Body of pancreas (tissue), 4 donors: Measurements from ENCODE around the gene KCNA10. TPM values are rescaled to one million over a fixed set of nuclear protein-coding genes. Genes with fewer than 3 reads are reported as not detected.

Source experiments
- ATAC-seq: fragments of 150-250 bp; one replicate; pipeline ENCODE4 v1.9.1; 2016
- DNase-seq, 4 donors: peaks; one replicate each; pipeline ENCODE4 v3.0.0-alpha.2; 2019
- H3K27ac ChIP-seq, 4 donors: fragments of 200-600 bp; sonication (generic); 1 replicate in 3 of 4; 2 replicates in 1 of 4; pipeline versions ENCODE4 v1.5.1 to v1.6.1; 2016 to 2019; ENCODE audit warnings: mild to moderate bottlenecking in 1 of 4, mixed read lengths in 1 of 4, moderate library complexity in 1 of 4
- H3K27me3 ChIP-seq, 2 donors: fragments of 200-600 bp; sonication (generic); one replicate each; pipeline ENCODE4 v1.6.0; 2016; ENCODE audit warnings: mild to moderate bottlenecking in 1 of 2
- H3K36me3 ChIP-seq, 2 donors: fragments of 200-600 bp; sonication (generic); replicated peaks in 1 of 2; 2 replicates each; pipeline ENCODE4 v1.5.1; 2016; ENCODE audit warnings: low read depth in 2 of 2; ENCODE audit not compliant: insufficient read depth in 1 of 2
- H3K4me1 ChIP-seq: fragments of 200-600 bp; sonication (generic); one replicate; pipeline ENCODE4 v1.6.0; 2016
- H3K4me3 ChIP-seq, 2 donors: fragments of 200-600 bp; sonication (generic); 1 replicate in 1 of 2; 2 replicates in 1 of 2; pipeline ENCODE4 v1.5.1; 2016 to 2019
- H3K9me3 ChIP-seq, 3 donors: fragments of 200-600 bp; sonication (generic); 1 replicate in 2 of 3; 2 replicates in 1 of 3; pipeline ENCODE4 v1.5.1; 2016
- POLR2A ChIP-seq, 3 donors: fragments of 450-650 bp; IDR thresholded peaks; one replicate each; pipeline ENCODE4 v1.6.1; 2016; ENCODE audit warnings: antibody characterized with exemption in 3 of 3, mild to moderate bottlenecking in 2 of 3
- WGBS, 2 donors: methylation state at CpG; one replicate each; pipeline ENCODE4 v1.1.5; 2017; 5-methylcytosine and 5-hydroxymethylcytosine counted together
- intact Hi-C: fragments of 100-400 bp; cut with DNase I; formaldehyde crosslinking; loops from one replicate; pipeline ENCODE4 v1.15.1; 2023
- total RNA-seq, 2 donors: library from RNA; depleted of rRNA; stranded (reverse); fragments of >200 nt; gene quantifications; one replicate each; pipeline ENCODE4 v1.1.0, GENCODE V29; 2016
- TF ChIP-seq, protein P1 (sequence below), 7 experiments: fragments of 450-650 bp in 4 of 7; fragments of 200-600 bp in 3 of 7; sonication (generic) in 3 of 7; IDR thresholded peaks; one replicate each; pipeline ENCODE4 v1.5.1; 2016 to 2019; ENCODE audit warnings: antibody characterized with exemption in 7 of 7

KCNA10 gene
- total RNA-seq, 2 donors from 2014 or later: not detected

DNA sequence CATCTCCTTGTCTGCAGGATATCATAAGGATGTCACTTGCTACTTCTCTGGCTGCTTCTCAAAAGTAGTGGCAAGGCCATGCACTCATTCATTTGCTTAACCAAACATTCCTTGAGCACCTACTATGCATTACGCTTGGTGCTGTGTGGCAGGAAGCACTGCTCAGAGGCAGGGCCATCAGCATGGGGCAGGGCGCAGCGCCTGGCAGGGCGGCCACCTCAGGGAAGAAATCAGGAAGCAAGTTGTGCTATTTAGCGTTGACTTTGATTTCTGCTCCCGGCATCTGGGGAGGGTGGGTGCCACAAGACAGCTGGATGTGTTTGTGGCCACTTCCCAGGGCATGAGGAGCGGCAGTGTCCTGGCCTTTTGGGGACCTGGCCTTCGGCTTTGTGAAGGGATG is 40.1 kb downstream of the KCNA10 start:
- Histone ChIP-seq H3K9me3 (no peaks in the 10 kb centered on the region), H3K4me1 (peaks cover 22% of the 10 kb centered on the region), H3K27ac (no peak overlapping the region), H3K36me3 (no peaks in the 10 kb centered on the region), H3K4me3 (no peak overlapping the region), H3K27me3 (no peaks in the 10 kb centered on the region)
- ATAC-seq (no peak), DNase-seq (no peak)
- TF ChIP-seq, protein P1, sequence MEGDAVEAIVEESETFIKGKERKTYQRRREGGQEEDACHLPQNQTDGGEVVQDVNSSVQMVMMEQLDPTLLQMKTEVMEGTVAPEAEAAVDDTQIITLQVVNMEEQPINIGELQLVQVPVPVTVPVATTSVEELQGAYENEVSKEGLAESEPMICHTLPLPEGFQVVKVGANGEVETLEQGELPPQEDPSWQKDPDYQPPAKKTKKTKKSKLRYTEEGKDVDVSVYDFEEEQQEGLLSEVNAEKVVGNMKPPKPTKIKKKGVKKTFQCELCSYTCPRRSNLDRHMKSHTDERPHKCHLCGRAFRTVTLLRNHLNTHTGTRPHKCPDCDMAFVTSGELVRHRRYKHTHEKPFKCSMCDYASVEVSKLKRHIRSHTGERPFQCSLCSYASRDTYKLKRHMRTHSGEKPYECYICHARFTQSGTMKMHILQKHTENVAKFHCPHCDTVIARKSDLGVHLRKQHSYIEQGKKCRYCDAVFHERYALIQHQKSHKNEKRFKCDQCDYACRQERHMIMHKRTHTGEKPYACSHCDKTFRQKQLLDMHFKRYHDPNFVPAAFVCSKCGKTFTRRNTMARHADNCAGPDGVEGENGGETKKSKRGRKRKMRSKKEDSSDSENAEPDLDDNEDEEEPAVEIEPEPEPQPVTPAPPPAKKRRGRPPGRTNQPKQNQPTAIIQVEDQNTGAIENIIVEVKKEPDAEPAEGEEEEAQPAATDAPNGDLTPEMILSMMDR (IDR thresholded peaks at IDR 0.05): no peak
- TF ChIP-seq POLR2A (IDR thresholded peaks at IDR 0.05): no peak
- intact Hi-C loops: no loop called here
- 90 to 92% methylated on average over 7 to 8 of the region's 8 CpGs for WGBS, 2 donors

DNA sequence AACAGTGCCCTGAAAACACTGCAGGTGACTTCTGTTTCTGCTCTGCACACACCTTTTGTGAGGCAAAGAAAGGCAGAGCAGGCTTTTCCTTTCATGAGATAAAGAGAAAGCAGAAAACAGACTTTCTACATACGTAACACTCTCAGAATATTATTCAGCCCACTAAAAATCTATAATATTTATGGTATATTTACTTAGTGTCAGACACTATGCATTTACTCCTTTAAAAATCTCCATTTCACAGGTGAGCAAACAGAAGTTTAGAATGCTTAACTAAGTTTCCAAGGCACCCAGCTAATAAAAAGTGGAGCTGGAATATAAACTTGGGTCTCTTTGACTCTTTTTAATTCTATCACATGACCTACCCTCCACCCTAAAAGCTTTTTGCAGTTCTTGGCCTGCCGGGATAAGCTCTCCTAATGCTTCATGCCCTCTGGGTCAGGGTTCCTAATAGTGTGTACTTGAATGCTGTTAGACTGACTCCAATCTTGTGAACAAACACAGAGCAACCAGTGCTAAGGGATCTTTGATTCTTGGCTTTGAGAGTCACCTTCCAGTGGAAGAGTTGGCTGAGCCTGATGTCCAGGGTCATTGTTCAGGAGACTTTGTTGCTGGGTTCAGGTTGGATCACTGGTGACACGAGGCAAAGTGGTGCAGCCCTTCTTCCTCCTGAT is 40.9 kb downstream of the KCNA10 start:
- Histone ChIP-seq H3K27me3 (no peaks in the 10 kb centered on the region), H3K4me1 (peaks cover 22% of the 10 kb centered on the region), H3K4me3 (no peak overlapping the region), H3K9me3 (no peaks in the 10 kb centered on the region), H3K27ac (peak overlapping the region in 2 of 4 donors; percentile 26 to 57), H3K36me3 (no peaks in the 10 kb centered on the region)
- intact Hi-C loops: no loop called here
- TF ChIP-seq POLR2A (IDR thresholded peaks at IDR 0.05): no peak
- TF ChIP-seq, protein P1 (IDR thresholded peaks at IDR 0.05): peak in 1 of 7 experiments; percentile 1
- DNase-seq (no peak), ATAC-seq (no peak)
- WGBS, 2 donors: 73 to 81% methylated on average over 2 to 3 of the region's 3 CpGs

DNA sequence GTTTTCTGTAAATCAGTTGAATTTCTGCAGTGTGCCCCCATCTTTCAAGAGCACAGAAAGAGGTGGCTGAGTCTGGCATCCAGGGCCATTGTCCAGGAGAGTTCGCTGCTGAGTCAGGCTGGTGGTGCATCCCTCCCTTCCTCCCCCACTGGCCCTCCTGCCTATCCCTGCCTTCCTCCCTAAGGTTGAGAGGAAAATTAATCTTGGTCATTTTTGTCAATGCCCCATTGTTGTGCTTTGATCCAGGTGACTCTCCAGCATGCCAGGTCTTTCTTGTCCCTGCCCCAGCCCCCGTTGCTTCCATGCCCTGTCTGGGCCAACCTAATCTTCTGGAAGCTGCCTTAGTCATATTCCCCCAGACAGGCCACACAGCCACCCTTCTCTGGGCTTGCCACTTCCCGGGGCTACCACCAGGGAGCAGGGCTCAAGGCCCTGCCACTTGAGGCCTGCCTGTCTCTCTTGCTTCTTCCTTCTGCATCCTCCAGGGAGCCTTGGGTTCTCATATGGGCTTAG is 41.5 kb downstream of the KCNA10 start:
- no peaks in the 10 kb centered on the region for H3K9me3 ChIP-seq
- intact Hi-C loops: no loop called here
- TF ChIP-seq POLR2A (IDR thresholded peaks at IDR 0.05): no peak
- TF ChIP-seq, protein P1 (IDR thresholded peaks at IDR 0.05): peak in 2 of 7 experiments; percentile 14 to 18
- H3K36me3 ChIP-seq: no peaks in the 10 kb centered on the region
- peaks cover 22% of the 10 kb centered on the region for H3K4me1 ChIP-seq
- 50 to 52% methylated on average over 3 of the region's 3 CpGs for WGBS, 2 donors
- H3K27ac ChIP-seq: peak overlapping the region in 3 of 4 donors; percentile 4 to 57 (median 26)
- peak; percentile 41 for ATAC-seq
- DNase-seq: peak in 1 of 4 donors; percentile 9
- no peaks in the 10 kb centered on the region for H3K27me3 ChIP-seq
- H3K4me3 ChIP-seq: no peak overlapping the region

DNA sequence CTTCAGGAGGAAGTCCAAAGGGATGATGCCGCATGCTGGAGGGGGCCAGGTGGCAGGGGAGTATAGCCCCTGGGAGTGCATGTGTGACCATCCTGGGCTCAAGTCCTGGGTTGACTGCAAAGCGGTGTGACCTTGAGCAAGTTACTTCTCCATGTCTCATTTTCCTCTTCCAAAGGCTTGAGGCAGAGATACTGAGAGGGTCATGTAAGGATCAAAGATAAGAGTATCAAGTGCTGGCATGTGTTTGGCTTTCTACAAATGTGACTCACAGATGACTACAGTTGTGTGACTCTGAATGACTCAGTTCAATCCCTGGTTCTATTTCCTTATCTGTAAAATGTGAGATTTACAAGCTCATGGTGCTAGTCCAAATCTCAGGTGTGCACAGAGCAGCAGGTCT is 41.9 kb downstream of the KCNA10 start:
- no peak for TF ChIP-seq POLR2A (IDR thresholded peaks at IDR 0.05)
- TF ChIP-seq, protein P1 (IDR thresholded peaks at IDR 0.05): no peak
- peaks cover 22% of the 10 kb centered on the region for H3K4me1 ChIP-seq
- ATAC-seq (peak; percentile 91), DNase-seq (peak in 1 of 4 donors; percentile 48)
- no peaks in the 10 kb centered on the region for H3K27me3 ChIP-seq
- no peaks in the 10 kb centered on the region for H3K9me3 ChIP-seq
- intact Hi-C loops: no loop called here
- H3K27ac ChIP-seq: peak overlapping the region in 3 of 4 donors; percentile 4 to 57 (median 26)
- H3K4me3 ChIP-seq: no peak overlapping the region
- WGBS, 2 donors: 59 to 69% methylated on average over 2 of the region's 2 CpGs
- no peaks in the 10 kb centered on the region for H3K36me3 ChIP-seq
